Activated naive CD4-positive, alpha-beta T cell treated with anti-CD3 and anti-CD28 coated beads, Interleukin-2, amount 50 U/mL, for 72 hours (primary cell): Measurements from ENCODE around the gene SMAD3. TPM values are rescaled to one million over a fixed set of nuclear protein-coding genes. Genes with fewer than 3 reads are reported as not detected.
A peak's percentile ranks its signal among the peaks of the same experiment; 100 is the strongest.

Source experiments
- ATAC-seq, 2 donors: fragments of 150-1000 bp; cut with Tn5 transposase; 2 replicates each; pipeline ENCODE4 v1.10.0; 2021; ENCODE audit warnings: mild to moderate bottlenecking in 2 of 2, moderate library complexity in 2 of 2
- DNase-seq, 2 donors: peaks; one replicate each; pipeline ENCODE4 v3.0.0; 2021 to 2022; ENCODE audit warnings: low spot score in 2 of 2
- H3K27ac Mint-ChIP-seq, 2 donors: one replicate each; pipeline ENCODE4 v1.8.0; 2022; ENCODE audit warnings: mild to moderate bottlenecking in 2 of 2, mixed read lengths in 2 of 2
- H3K36me3 Mint-ChIP-seq, 2 donors: one replicate each; pipeline ENCODE4 v1.8.0; 2022; ENCODE audit warnings: mixed read lengths in 2 of 2
- H3K9me3 Mint-ChIP-seq, 2 donors: one replicate each; pipeline ENCODE4 v1.8.0; 2022; ENCODE audit warnings: mixed read lengths in 2 of 2
- total RNA-seq, 2 donors: library from RNA; stranded (reverse); gene quantifications; one replicate each; pipeline ENCODE4 v1.2.3, GENCODE V29; 2022

SMAD3 gene
- total RNA-seq, 2 donors from 2014 or later = 15.4 to 75.9 TPM

DNA sequence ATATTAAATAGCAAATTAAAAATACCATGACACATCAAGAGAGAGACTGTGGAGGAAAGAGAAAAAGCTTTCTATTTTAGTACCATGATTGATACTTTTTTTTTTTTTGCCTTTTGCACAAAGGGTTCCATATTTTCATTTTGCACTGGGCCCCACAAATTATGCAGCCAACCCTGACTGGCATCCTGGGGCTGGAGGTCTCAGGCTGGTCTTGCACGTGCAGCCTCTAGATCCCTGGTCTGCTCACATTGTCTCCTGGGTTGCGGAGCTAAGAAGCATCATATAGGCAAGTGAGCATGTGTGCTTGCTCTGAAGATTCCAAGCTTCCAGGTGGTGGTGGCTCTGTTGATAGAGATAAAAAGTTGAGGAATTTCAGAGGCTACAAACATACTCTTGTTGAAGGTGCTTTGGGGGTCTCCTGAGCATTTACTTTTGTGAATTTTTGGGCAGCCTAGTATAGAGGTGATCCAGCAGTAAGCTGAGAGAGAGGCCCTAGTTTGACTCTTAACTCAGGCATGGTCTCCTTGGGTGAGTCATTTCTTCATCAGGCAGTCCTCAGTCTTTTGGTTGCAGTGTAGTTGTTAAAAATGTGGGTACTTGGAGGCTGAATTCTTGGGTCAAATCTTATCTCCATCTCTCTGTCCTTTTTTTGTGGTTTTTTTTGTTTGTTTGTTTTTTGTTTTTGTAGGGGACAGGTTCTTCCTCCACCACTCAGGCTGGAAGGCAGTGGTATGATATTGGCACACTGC lies 31.3 kb downstream of the SMAD3 start:
- H3K27ac Mint-ChIP-seq = peak overlapping the region in 1 of 2 donors; percentile 98
- peak in 1 of 2 donors; percentile 17 for ATAC-seq
- peaks cover 0 to 5% of the 10 kb centered on the region in 2 donors for H3K9me3 Mint-ChIP-seq
- DNase-seq = no peak
- H3K36me3 Mint-ChIP-seq = peaks cover 5 to 51% of the 10 kb centered on the region in 2 donors

DNA sequence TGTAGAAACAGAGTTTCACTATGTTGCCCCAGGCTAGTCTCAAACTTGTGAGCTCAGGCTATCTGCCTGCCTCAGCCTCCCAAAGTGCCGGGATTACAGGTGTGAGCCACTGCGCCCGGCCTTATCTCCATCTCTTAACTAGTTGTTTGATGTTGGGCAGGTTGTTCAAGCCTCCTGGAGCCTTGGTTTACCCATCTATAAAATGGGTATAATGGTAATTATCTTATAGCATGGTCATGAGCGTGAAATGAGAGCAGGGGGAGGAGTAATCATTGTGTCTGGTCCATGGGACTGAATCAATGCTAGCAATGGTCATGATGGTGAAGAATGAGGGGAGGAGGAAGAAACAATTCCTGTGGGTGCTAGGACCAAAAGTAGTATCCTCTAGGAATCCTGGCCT lies 32.0 kb downstream of the SMAD3 start:
- Mint-ChIP-seq H3K36me3 (peaks cover 5 to 46% of the 10 kb centered on the region in 2 donors), H3K27ac (peak overlapping the region in 1 of 2 donors; percentile 98)

DNA sequence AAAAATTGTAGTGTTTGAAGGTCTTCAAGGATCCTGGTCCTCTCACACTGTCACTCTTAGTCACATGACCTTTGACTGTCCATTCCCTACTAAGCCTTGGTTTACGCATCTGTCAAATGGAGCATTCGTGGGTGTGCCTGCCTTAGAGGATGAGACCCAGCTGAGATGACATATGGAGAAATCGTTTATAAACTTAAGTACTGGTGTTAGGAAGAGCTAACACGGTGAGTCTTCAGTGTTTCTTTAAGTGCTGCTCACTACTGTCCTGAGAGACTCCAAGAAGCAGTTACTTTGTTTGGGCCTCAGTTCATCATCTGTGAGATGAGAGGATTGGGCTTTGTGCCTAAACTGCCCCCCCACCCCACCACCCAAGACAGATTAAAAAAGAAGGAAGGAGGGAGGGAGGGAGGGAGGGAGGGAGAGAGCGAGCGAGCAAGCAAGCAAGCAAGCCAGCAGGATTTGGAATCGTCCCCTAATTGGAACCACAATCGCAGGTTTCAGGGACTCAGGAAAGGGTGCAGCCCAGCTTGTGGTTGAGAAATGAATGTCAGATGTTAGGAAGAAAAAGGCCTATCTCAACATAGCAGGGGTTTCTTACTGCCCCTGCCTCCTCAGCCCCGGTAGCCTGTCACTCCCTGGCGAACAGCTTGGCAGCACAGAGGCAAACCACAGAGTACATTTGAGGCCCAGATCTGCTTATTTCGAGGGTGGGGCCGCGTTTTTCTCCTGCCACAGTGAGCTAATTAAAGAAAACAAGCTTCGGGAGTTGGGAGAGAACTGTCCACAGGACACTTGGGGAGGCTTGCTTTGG lies 32.7 kb downstream of the SMAD3 start:
- DNase-seq = no peak
- peaks cover 5 to 39% of the 10 kb centered on the region in 2 donors for H3K36me3 Mint-ChIP-seq

More for the DNA sequence above, 32.0 kb downstream of the SMAD3 start:
- ATAC-seq = no peak
- DNase-seq = no peak
- peaks cover 0 to 5% of the 10 kb centered on the region in 2 donors for H3K9me3 Mint-ChIP-seq

DNA sequence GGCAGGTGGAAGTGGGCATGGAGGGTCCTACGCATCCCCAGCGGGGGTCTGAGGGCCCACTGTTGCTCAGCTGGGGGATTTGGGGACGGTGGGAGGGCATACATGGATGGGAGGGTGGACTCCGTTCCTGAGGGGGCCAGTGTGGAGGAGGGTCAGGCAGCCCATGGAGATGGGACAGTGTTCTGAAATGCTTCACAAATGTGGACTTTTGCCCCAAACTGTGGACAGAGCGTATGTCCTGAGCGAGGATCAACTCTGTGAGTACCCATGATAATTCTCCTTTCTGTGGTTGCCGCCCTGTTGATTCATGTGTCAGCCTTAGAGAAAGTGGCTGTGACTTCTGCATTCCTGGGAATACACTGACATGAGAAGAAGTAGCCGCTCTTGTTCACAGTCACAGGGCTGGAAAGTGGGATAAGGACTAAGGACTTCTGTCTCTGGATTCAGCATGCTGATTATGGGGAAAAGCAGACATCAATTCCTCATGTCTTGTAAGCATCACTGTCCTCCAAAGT lies 33.4 kb downstream of the SMAD3 start:
- peaks cover 0 to 5% of the 10 kb centered on the region in 2 donors for H3K9me3 Mint-ChIP-seq
- DNase-seq = no peak
- H3K27ac Mint-ChIP-seq = peak overlapping the region in 1 of 2 donors; percentile 98
- no peak for ATAC-seq
- peaks cover 5 to 34% of the 10 kb centered on the region in 2 donors for H3K36me3 Mint-ChIP-seq

More for the DNA sequence above, 32.7 kb downstream of the SMAD3 start:
- Mint-ChIP-seq H3K27ac (peak overlapping the region in 1 of 2 donors; percentile 98), H3K9me3 (peaks cover 0 to 5% of the 10 kb centered on the region in 2 donors)
- peak in 1 of 2 donors; percentile 11 for ATAC-seq

DNA sequence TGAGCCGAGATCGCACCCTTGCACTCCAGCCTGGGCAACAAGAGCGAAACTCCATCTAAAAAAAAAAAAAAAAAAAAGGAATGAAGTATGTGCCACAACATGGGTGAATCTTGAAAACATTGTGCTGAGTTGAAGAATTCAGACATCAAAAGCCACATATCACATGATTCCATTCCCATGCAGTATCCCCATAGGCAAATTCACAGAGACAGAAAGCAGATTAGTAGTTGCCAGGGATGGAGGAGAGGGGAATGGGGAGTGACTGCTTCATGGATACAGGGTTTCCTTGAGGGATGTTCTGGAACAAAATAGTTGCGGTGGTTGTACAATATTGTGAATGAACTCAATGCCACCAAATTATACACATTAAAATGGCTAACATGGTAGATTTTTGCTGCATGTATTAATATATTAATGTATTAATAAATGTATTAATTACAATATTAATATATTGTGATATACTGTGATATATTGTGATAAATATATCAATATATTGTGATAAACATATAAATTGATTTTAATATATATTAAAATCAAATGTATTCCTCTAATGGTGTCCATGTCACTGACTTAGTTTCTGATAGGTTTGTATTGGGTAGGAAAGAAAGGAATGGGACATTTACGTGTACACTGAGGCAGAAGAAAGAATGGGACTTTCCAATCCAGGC lies 34.9 kb downstream of the SMAD3 start:
- Mint-ChIP-seq H3K9me3 (peaks cover 0 to 5% of the 10 kb centered on the region in 2 donors), H3K36me3 (peaks cover 5 to 33% of the 10 kb centered on the region in 2 donors), H3K27ac (peak overlapping the region in 1 of 2 donors; percentile 89)
- DNase-seq (no peak), ATAC-seq (no peak)

DNA sequence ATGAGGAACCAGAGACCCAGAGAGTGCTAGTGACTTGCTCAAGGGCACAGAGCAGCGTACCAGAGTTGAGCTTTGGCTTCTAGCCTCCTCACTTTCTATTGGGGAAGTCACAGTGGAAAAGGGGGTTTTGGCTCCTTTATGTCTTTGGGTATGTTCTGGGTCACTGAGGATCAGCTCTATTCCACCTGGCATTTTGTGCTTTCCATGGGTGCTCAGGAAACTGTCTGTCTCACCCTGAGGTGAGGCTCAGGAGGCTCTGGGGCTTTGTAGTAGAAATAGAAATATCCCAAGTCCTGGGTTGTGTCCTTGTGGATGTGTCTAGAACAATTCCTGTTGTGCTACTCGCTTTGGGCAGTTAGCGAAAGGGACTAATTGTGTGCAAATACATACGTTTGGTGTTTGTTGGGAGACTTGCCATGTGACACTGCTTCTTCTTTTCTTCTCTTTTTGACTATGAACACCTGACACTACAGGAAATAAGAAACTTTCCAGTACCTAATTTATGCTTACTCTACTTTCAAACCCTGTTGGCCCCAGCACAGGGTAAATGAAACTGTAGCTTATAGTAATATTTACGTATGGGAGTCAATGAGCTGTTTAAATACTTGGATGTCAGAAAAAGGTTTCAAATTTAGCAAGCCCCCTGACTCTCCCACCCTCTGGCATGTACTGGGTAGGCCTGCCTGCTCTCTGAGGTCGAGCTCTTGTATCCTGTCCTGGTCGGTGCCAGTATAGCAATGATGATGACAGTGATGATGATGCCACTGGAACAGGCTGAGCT lies 35.6 kb downstream of the SMAD3 start:
- peaks cover 0 to under 1% of the 10 kb centered on the region in 2 donors for H3K9me3 Mint-ChIP-seq
- DNase-seq (peak; percentile 76 to 77), ATAC-seq (peak; percentile 76 to 83)
- no peak overlapping the region for H3K27ac Mint-ChIP-seq
- peaks cover under 1 to 29% of the 10 kb centered on the region in 2 donors for H3K36me3 Mint-ChIP-seq

DNA sequence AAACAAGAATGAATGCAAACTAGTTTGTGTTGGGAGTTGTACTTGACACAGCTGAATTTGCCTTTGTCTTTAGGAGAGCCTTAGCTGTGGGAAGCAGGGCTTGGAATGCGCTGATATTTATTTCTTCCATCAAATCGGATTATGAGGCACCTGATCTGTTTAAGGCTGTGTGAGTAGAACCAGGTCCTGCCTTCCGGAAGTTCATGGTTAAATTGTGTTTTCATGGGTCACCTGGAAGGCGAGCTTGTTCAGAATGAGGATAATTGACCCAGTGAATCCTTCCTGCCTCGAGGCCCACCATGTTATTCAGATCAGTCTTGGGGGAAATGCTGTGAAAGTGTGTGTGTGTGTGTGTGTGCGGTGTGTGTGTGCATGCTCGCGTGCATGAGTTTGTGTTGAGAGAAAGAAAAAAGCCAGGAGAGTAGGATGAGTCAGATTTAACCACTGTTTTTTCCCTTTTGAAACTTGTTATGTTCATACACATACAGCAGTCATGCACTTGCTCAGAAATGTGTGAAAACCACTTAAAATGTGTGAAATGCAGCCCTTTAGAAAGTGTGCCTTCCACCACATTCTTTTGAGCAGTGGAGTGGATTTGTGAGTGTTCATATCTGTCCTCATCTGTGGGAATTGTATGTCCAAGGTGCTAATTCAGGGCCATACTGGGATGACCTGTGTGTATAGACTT lies 36.7 kb downstream of the SMAD3 start:
- Mint-ChIP-seq H3K27ac (no peak overlapping the region), H3K9me3 (no peaks in the 10 kb centered on the region), H3K36me3 (peaks cover 0 to 35% of the 10 kb centered on the region in 2 donors)
- ATAC-seq (peak; percentile 65 to 66), DNase-seq (peak; percentile 63 to 64)

DNA sequence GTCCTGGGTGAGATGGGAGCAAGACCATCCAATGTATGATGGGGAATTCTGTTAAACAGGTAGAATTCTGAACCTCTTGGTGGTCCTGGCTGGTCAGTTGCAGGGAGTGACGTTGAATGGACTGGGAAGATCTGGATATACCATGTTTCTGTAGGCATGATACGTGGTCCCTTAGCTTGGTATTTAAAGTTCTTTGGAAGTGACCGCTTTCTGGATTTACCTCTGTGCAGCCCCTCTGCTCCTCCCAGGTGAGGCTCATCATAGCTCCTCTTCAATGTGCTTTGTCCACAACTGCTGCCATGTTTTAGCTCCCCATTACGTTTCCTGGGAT lies 37.2 kb downstream of the SMAD3 start:
- H3K36me3 Mint-ChIP-seq = peaks cover 0 to 30% of the 10 kb centered on the region in 2 donors
- H3K27ac Mint-ChIP-seq = no peak overlapping the region
- ATAC-seq = no peak
- no peak for DNase-seq
- no peaks in the 10 kb centered on the region for H3K9me3 Mint-ChIP-seq

DNA sequence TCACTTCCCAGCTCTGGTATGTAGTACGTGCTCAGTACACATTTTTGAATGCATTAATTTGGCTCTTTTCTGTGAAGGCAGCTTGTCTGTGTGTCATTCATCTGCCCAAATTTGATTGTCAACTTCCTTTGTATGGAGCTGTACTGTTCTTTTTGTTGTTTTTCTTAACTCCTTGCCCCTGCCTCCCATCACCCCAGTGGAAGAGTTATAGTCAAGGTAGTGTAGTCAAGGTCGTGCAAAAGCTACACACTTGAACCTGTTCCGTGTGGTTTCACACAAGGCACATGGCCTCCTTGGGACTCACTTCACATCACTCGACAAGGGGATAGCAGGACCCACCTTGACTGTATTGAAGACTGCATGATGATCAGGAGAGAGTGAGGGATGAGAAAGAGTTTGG lies 37.6 kb downstream of the SMAD3 start:
- ATAC-seq = no peak
- Mint-ChIP-seq H3K27ac (no peak overlapping the region), H3K36me3 (peaks cover 0 to 28% of the 10 kb centered on the region in 2 donors), H3K9me3 (no peaks in the 10 kb centered on the region)
- DNase-seq = no peak

DNA sequence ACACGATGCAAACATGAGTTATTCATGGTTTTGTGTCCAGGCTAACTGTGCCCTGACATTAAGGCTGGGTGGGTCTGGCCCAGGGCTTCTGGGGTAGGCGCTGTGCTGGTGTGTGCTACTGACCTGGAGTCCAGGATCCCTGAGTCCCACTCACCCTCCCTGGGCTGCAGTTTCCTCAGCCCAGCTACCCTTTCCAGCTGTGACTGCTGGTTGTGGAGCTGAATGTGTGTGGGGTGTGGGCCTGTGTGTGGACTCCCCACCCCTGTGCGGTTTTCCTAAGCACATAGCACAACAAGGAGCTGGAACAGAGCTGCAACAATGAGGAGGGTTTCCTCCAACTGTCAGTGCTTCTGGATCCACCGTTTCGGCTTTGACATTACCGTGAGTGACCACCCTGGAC lies 38.0 kb downstream of the SMAD3 start:
- DNase-seq (no peak), ATAC-seq (no peak)
- Mint-ChIP-seq H3K36me3 (peaks cover 0 to 32% of the 10 kb centered on the region in 2 donors), H3K9me3 (no peaks in the 10 kb centered on the region), H3K27ac (no peak overlapping the region)

DNA sequence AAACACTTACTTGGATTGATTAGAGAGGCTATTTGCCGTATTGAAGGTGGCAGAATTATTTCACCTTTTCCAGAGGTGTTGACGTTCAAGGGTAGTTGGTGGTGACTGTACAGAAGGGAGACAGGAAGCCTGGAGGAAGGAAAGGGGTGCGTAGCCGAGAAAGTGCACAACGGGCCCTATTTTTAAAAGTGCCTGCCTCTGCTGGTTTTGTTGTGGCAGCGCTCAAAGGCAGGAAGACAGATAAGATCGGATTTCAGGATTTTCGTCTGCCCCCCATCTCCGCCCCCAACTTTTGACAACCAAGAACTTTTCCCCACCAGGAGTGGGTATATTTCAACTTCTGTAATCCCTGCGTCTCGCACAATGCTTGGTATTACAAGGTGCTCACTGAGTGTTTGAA lies 38.5 kb downstream of the SMAD3 start:
- no peaks in the 10 kb centered on the region for H3K9me3 Mint-ChIP-seq
- peaks cover 0 to 36% of the 10 kb centered on the region in 2 donors for H3K36me3 Mint-ChIP-seq
- DNase-seq (no peak), ATAC-seq (no peak)
- H3K27ac Mint-ChIP-seq = no peak overlapping the region

DNA sequence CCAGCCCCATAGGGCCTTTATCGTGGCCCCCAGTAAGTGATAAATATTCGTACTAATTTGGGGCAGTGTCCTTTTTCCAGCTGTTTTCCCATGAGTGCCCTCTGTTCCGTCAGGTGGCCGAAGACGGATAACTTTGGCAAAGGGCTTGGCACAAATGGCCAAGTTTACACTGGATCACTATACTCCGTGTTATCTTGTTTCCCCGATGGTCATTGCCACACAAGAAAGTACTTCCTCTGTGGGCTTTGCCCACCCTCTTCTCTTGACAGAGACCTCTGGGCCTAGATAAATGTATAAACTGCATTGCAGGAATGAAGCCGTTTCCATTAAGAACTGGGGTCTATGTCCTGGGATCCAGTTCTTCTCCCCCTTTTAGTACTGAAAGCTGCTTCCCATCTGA lies 39.1 kb downstream of the SMAD3 start:
- H3K27ac Mint-ChIP-seq = no peak overlapping the region
- H3K36me3 Mint-ChIP-seq = peaks cover 0 to 42% of the 10 kb centered on the region in 2 donors
- no peaks in the 10 kb centered on the region for H3K9me3 Mint-ChIP-seq
- no peak for DNase-seq
- no peak for ATAC-seq

DNA sequence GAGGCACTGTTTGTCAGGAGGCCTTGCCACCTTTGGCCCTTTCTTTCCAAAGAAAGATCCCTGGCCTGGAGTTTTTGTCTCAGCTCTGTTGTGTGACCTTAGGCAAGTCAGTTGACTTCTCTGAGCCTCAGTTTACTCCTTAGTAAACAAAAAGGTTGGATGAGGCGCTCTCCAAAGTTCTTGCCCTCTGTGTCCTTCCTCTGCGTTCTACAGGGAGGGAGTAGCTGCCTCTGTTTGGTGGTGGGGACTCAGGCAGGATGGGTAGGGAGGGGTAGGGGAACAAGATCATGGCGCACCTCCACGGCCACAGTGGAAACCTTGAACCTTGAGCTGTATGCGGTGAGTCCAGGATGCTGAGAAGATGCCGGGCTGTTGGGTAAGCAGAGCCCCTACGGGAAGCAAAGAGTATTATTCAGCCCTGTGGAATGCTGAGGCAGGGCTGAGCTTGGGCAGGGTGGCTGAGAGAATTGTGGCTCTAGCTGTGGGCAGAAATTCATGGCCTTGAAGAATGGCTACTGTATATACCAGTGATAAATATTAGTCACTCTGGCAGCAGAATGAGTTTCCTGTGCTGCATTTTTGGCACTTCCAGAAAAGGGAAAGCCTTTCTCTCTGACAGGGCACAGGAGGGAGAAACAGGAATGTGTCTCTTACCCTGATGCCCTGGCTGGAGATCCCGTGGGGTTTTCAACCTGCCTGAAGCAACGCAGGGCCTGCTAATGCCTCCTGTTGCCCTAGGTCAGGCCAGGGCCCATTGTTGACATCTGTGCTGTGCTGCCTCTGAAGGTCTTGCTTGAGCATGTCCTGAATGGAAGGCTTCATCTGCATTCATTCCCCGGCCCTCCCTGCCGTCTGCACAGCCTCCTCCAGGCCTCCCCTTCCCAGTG lies 39.9 kb downstream of the SMAD3 start:
- no peaks in the 10 kb centered on the region for H3K9me3 Mint-ChIP-seq
- ATAC-seq = no peak
- peaks cover 0 to 48% of the 10 kb centered on the region in 2 donors for H3K36me3 Mint-ChIP-seq
- peak overlapping the region; percentile 70 to 78 for H3K27ac Mint-ChIP-seq
- DNase-seq = no peak

DNA sequence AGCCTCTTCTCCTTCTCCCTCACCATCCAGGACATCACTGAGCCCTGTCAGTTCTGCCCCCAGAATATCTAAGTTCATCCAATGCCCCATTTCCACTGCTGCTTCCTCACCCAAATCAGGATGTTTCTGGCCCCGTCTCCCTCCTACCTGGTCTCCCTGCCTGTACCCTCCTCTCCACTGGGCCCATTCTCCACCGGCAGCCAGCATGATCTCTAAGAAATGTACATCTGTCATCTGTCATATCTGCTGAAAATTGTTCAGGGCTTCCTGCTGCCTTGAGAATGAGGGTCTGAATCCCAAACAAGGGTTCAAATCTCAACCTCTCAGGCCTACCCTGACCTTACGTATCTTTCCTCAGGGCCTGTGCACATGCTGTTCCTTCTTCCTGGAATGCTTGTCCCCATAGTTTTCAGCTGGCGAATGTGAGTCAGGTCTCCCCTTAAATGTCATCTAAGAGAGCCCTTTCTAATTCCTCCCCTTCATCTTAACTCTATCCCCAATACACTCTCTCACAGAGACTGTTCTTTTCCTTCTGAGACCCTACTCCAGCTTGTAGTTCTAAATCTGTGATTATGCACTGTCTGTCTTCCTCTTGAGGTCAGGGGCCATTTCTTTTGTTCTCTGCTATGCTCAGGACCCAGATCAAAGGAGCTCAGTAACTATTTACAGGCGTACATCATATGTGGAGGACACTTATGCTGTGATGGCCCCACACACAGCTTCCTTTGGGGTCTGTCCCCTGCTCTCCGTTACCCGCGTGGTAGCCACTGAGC lies 40.8 kb downstream of the SMAD3 start:
- no peak for ATAC-seq
- H3K9me3 Mint-ChIP-seq = peaks cover 0 to 4% of the 10 kb centered on the region in 2 donors
- peak overlapping the region; percentile 70 to 78 for H3K27ac Mint-ChIP-seq
- peaks cover 0 to 57% of the 10 kb centered on the region in 2 donors for H3K36me3 Mint-ChIP-seq
- DNase-seq = no peak
